CD1c-positive myeloid dendritic cell (primary cell): ENCODE results near the gene NSRP1.

Experiments
- DNase-seq: peaks from one replicate; pipeline ENCODE4 v3.0.0-alpha.2; 2016; ENCODE audit errors: extremely low spot score

NSRP1 gene

DNA sequence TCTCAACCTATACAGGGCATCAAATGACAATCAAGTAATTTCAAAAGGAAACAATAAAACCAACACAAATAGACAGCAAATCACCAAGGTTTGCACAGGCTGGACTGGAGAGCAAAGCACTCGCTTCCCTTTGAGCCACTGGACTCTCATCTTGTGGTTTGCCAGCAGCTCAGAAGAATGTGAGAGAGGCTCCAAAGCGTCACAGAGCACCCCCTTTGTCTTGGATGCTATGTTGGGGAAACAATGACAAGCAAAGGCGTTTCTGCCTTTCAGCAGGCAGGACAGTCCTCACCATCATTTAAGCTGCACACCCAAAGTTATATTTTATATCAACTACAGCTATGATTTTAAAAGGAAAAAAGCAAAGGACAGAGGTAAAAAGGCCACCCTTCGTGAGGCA is 105.6 kb downstream of the NSRP1 start:
- no peak for DNase-seq

DNA sequence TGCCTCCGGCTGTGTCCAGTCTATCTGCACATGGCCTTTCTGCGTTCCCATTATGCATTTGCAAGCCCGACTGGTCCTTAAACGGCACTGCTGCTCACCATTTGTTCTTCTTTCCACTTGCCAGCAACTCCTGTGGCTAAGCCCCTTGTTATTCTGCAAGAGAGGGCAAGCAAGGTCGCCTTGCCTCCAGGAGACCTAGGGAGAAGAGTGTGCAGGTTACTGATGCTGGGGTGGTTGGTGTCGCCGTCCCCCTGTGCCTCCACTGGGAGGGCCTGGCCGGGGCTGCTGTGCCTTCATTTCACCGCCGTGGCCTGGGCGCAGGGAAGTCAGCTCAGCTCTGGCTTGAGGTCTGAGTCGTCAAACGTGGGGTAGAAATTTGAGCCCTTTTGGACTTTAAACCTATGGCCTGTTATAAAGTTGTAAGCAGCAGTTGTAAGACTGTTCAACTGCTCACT is 106.1 kb downstream of the NSRP1 start:
- DNase-seq = no peak

DNA sequence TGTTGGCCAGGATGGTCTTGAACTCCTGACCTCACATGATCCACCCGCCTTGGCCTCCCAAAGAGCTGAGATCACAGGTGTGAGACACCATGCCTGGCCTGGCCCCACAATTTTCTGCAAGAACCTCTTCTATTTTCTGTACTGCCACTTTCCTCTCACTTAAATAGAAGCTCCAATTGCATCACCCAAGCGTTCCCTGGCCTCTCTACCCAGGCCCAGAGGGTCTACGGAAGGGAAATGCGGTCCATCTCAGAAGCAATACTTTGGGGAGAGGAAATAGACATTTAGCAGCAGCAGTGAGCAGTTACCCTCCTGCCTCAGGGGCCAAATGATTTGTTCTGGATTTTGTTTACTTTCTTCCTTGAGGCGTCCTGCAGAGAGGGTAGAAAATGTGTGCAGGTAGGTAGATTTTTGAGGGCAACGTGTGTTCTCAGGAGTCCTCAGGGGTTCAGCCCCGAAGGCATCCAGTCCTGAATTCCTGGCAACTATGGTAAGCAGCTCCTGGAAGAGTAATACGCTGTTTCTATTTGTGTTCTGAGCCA is 107.9 kb downstream of the NSRP1 start:
- DNase-seq = no peak

DNA sequence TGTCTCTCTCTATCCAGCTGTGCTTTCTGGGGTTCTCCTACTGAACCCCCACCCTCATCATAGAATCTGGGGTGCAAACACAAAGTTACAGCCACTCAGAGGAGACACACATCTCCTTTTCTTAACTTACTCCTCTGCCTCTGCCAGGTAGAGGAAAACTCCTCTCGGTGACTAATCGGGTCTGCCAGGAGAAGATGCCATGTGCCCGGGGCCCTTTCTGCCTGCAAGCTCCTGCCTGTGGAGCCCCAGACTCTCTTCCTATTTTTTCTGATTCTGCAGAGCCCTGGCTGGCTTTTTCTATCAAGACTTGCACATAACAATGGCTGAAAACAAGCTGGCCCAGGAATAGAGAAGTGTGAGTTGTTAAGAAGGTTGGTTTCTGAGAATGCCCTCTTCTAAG is 108.5 kb downstream of the NSRP1 start:
- no peak for DNase-seq

DNA sequence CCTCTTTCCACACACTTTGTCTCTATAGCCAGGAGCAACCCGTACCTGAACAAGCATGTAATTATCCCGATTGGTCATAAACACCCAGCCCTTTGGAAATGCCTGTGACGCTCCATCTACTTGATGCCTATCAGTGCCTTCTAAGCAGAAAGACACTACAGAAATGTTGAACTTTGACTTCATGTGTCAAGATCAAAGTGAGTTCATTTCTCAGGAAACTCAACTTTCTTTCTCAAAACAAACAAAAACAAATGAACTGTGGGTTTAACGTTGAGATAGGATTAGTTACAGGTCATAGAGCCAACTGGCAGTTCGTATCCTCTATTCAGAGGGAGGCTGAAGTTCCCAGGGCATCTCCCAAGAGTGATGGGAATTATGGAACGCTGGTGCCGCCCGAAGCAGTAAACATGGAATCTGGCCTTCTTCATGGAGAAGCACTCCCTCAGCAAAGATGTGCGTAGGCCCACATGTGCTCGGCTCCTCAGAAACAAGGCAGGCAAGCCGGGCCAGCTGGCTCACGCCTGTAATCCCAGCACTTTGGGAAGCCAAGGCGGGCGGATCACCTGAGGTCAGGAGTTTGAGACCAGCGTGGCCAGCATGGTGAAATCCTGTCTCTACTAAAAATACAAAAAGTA is 109.4 kb downstream of the NSRP1 start:
- no peak for DNase-seq

DNA sequence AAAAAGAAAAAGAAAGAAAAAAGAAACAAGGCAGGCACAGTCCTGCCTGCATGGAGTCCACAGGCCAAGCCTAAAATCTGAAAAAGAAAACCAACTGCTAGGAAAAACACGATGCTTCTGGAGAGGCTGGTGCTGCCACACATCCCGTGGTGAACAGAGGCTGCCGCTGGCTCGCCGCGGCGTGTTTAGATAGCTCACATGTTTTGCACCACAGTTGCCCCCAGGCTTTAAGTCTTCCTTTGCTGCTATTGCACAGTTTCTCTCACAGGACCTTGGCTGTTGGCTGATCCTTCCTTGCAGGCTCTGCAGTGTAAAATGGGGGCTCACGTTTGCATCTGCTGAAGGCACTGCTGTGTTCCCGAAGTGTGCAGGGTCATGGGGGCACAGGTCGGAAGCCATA is 110.3 kb downstream of the NSRP1 start:
- no peak for DNase-seq

DNA sequence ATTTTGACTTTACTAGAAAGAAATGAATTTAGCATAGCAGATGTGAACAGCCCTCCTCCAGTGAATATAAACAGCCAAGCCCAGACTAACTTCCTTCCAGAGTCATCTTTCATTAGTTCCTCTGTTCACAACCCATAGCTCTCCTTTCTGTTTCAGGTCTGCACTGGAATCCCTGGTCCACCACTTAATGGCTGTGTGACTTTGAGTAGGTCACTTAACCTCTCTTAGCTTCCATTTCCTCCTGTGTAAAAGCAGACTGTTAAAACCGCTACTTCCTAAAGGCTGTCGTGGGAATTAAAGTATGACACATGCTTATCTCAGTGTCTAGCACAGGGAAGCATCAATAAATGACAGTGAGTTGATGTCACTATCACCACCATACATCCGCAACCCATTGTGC is 111.4 kb downstream of the NSRP1 start:
- no peak for DNase-seq

DNA sequence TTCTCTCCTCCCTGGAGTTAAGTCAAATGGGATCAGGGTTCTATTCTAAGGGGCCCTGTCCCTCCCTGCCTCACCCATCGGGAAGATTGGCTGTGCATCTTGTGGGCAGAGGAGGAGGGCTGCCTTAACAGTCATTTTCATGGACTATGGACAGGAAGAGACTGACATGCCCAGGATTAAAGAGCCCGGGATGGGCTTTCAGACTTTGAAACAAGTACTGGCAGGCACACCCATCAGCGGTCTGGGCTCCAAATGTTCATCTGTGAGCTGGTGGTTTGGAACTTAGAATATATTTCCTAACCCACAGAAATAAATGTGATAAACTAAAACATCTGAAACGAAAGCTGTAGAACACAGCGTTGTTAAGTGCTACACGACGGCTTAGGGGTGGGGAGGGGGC is 112.4 kb downstream of the NSRP1 start:
- DNase-seq = no peak

DNA sequence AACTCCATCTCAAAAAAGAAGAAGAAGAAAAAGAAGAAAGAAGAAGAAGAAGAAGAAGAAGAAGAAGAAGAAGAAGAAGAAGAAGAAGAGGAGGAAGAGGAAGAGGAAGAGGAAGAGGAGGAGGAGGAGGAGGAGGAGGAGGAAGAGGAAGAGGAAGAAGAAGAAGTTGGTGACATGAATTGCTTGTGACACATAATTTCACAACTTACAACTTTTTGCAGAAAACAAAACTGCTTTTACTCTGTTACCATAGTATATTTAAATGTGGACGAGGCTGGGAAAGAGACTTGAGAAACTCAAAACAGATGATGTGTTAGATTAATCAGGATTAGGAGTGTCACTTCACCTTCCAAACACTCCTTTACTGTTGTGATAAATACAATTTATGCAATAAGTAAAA is 113.4 kb downstream of the NSRP1 start:
- peak; percentile 51 for DNase-seq

DNA sequence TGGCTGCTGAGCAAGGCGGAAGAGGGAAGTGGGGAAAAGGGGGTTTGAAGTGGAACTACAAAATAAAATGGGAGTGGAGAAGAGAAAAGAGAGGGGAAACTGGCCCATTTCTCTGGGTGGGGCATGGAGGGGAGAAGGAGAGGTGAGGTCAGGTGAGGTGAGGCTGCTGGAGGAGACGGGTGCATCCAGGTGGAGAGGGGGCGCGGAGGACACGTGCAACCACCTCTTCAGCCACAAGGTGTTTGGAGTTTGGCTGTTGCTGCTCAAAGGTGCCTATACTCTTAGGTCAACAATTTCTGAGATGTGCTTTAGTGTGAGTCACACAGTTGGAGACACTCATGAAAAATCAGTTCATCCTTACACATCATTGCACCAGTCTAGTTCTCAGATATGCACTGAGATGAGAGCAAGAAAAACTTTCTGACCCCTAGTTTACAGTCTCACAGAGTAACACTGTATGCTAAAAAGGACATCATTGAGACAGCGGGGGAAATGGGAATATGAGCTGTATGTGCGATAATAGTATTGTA is 114.0 kb downstream of the NSRP1 start:
- DNase-seq = no peak

DNA sequence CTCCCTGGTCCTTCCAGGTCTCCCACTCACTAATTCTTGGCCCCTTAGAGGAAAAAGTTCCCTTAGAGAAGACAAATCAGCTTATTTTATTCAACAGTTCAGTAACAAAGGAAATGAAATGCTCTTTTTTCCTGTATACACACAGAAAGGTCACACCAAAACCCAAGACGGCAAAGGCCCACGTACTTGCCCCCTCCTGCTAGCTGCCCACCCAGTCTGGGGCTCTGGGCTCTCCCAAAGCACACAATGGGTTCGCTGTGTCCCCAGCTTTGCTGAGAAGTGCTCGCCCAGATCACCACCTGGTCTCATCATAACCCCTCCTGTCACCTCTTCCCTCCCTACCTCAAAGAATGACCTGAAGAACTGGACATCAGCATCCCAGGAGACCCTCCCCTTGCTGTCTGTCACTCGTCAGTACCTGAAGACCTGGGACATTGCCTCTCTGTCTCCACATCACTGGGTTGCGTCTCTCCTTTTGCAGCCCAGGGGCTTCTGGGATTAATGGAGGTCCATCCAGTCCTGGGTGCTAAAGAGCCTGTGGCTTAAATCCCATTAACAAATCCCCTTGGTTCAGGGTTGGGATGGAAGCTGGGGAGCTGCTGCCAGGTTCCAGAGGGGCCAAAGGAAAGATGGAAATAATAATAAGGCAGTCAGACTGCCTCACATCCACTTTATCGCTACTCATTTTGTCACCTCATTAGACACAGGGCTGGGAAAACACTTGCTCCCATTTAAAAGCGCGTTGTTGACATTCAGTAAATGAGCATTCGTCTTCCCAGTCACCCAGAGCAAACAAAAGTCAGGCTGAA is 115.6 kb downstream of the NSRP1 start:
- DNase-seq = no peak

DNA sequence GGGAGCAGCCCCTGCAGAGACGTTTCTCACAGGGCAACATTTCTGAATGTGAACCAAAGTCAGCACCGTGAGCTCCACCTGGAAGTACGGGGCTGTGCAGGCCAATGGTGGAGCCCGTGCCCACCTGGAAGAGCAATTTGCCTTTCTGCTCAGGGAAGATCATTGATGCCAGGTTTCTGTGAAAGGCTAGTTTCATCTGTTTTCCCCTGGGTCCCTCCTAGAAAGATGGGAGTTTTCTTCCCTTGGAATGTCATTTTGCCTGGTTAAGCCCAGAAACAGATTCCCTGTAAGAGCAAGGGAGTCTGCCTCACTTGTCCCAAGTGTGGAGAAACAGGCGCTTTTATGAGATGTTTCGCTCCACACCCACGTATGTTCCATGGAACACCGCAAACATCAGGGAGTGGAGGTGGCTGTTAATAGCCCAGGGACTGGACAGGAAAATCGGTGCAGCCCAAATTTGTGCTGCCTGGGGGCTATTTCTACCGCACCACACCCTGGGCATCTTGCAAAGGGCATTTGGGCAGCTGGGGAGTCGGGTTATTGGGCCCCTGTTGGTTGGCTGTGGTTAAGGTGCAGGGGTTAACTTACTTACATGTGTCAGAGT is 116.3 kb downstream of the NSRP1 start:
- DNase-seq = no peak

DNA sequence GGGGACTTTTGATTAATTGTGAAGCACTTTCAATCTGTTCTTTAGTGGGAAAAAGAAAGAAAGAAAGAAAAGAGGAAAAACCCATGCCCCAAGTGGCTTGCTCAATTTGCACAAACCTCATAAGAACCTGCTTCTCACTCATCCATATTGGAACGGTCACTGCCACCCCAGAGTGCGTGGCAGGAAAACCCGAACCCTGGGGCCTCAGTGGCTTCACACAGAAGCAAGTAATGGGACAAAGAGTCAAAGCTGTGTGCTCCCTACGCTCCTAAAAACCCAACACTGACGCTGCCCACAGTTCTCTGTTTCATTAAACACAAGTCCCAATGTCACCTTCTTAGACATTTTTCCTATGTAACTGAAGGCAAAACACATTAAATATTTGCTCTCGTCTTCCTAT is 117.7 kb downstream of the NSRP1 start:
- DNase-seq = no peak

DNA sequence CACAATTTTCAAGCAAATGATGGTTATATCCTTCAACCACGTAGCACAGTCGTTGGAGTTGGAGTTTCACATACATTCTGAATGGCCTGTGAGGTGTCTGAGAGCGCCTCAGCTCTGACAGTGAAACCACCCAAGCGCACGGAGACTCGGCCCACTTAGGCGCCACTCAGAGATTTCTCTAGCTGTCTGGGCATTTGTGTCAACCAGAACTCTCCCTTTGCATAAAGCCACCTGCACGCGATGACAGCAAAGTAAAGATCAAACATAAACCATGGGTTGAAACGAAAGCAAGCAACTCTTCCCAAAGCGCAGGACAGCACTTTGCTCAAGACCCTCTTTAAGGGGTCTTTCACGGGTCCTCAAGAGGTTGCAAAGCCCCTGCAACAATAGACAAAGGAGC is 118.3 kb downstream of the NSRP1 start:
- DNase-seq = no peak

DNA sequence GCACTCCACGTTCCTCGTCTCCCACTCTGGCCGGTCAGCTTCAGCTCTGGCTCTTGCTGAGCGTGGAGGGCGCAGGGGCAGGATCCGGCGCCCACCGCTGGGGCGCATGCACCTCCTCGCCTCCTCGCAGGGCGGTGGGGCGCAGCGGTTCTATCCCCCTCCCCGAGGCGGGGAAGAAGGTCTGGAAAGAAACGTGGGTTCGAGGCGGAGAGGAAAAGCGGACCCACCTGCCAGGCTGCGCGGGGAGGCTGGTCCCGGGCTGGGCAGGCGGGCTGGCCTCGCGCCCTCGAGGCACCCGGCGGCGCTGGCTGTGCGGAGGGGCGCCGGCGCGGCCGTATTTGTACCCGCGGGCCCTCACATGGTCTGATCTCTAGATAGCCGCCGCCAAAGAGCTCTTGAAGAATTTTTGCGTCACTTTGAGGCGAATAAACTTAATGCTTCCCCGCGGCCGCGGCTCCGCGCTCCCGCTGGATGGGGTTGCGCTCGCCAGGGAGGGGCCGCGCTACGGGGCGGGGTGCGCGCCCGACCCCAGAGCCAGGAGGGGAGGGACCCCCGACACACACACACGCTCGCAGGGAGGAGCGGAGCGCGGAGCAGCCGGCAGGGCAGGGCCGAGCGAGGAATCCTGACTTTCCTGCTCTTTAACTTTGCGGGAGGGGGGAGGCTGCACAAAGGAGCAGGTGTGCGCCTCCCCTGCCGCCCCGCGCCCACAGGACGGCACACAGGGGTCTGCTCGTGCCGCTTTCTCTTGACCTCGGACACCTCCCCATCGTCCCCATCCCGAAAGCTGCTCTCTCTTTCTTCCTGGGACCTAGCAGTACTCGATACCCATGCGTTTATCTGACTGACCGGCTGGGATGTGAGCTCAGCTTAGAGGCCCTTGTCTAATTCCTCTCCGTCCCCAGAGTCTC is 119.0 kb downstream of the NSRP1 start, which contains the start of gene SLC6A4:
TSS of gene SLC6A4 (minus strand) at position 312 of the 911 bp plus-strand sequence. CDS start 13,739 bp downstream, outside the sequence.
- no peak for DNase-seq
